Esophagus muscularis mucosa (tissue), 3 donors: ENCODE data around the gene ADGRB3.

Experiments used
- POLR2A ChIP-seq: fragments of 450-650 bp; IDR thresholded peaks from one replicate; pipeline ENCODE4 v1.6.1; 2017; ENCODE audit warnings: antibody characterized with exemption, moderate library complexity, mild to moderate bottlenecking, low read depth
- POLR2AphosphoS5 ChIP-seq, 2 donors: sonication (generic); formaldehyde crosslinking; IDR thresholded peaks; one replicate each; pipeline ENCODE4 v1.6.1; 2017; ENCODE audit warnings: antibody characterized with exemption in 2 of 2
- TF ChIP-seq, protein P1 (sequence below), 3 experiments: fragments of 200-600 bp in 2 of 3; fragments of 450-650 bp in 1 of 3; sonication (generic) in 2 of 3; IDR thresholded peaks; one replicate each; pipeline ENCODE4 v1.5.1; 2017 to 2019; ENCODE audit warnings: antibody characterized with exemption in 3 of 3, mild to moderate bottlenecking in 2 of 3, moderate library complexity in 1 of 3

DNA sequence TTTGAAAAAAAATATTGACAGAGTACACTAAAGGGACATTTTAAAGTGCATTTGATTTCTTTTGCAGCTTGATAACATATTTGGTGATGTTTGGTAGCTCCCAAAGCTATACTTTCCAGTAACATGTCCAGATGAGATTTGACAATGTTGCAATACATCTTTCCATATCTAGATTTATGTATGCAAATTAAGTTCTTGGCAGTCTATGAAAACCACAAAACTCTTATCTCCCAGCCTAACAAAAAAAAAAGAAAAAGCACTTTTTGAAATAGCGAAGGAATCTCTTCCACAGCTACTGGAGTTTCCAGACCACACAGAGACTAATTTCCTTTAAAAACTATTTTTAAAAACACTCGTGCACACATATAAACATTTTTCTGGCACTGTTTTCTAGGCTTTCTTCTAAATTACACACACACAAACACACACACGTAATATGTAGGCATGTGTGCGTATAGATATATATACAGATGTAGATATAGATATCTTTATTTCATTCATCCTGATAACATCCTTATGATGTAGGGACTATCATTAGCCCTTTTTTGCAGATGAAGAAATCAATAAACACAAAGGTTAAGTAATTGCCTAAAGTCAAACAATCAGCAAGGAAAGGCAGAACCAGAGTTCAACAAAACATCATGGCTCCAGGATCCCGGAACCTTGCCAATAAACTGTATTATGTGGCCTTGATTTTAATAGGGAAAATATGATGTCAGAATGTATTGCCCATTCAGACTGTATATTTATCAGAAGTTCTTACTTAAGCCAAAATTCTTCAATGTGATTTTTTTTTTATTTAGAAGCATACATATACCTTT is 93.3 kb downstream of the ADGRB3 start:
- TF ChIP-seq, protein P1, sequence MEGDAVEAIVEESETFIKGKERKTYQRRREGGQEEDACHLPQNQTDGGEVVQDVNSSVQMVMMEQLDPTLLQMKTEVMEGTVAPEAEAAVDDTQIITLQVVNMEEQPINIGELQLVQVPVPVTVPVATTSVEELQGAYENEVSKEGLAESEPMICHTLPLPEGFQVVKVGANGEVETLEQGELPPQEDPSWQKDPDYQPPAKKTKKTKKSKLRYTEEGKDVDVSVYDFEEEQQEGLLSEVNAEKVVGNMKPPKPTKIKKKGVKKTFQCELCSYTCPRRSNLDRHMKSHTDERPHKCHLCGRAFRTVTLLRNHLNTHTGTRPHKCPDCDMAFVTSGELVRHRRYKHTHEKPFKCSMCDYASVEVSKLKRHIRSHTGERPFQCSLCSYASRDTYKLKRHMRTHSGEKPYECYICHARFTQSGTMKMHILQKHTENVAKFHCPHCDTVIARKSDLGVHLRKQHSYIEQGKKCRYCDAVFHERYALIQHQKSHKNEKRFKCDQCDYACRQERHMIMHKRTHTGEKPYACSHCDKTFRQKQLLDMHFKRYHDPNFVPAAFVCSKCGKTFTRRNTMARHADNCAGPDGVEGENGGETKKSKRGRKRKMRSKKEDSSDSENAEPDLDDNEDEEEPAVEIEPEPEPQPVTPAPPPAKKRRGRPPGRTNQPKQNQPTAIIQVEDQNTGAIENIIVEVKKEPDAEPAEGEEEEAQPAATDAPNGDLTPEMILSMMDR (IDR thresholded peaks at IDR 0.05) = no peak
- no peak for TF ChIP-seq POLR2A
- no peak for TF ChIP-seq POLR2AphosphoS5 (IDR thresholded peaks at IDR 0.05)
